H1 (cell line): ENCODE data around the gene LPXN. TPM values are rescaled to one million over a fixed set of nuclear protein-coding genes. Genes with fewer than 3 reads are reported as not detected.

ENCODE experiments used
- CTCF ChIA-PET: fragments of 300-600 bp; sonication (Branson Sonifier 250); formaldehyde crosslinking; loops from one replicate; lab custom pipeline; 2021; ENCODE audit not compliant: partially characterized antibody; lab: Charles Lee
- POLR2A ChIA-PET: fragments of 300-600 bp; sonication (Branson Sonifier 250); formaldehyde crosslinking; loops from one replicate; lab custom pipeline; 2021; ENCODE audit warnings: inconsistent platforms; ENCODE audit not compliant: partially characterized antibody; lab: Charles Lee
- DNase-seq, 2 experiments: peaks; one replicate each; pipeline versions ENCODE4 v3.0.0 to v3.0.0-alpha.2; 2010 to 2022; ENCODE audit warnings: low spot score in 2 of 2, low read depth in 1 of 2, mixed read lengths in 1 of 2
- FAIRE-seq: peaks from 2 replicates; lab custom pipeline; 2011; peaks lifted over from hg19 to GRCh38; lab: Jason Lieb, UNC
- H2AFZ ChIP-seq: 2 replicates; pipeline ENCODE4 v1.8.1; 2012; ENCODE audit warnings: low read length, inconsistent platforms
- H2AK5ac ChIP-seq: 2 replicates; pipeline ENCODE4 v1.6.1; 2013; ENCODE audit warnings: low read depth, low read length
- H2BK120ac ChIP-seq: replicated peaks from 2 replicates; pipeline ENCODE3; 2013; ENCODE audit warnings: low read depth, low read length, inconsistent platforms
- H2BK12ac ChIP-seq: 2 replicates; pipeline ENCODE4 v1.6.1; 2013; ENCODE audit warnings: low read depth, low read length
- H2BK15ac ChIP-seq: 2 replicates; pipeline ENCODE4 v1.6.1; 2013; ENCODE audit warnings: low read length
- H2BK20ac ChIP-seq: 2 replicates; pipeline ENCODE4 v1.6.1; 2013; ENCODE audit warnings: low read length
- H2BK5ac ChIP-seq: 2 replicates; pipeline ENCODE4 v1.6.1; 2013; ENCODE audit warnings: low read depth, low read length
- H3K14ac ChIP-seq: 2 replicates; pipeline ENCODE4 v1.6.1; 2013; ENCODE audit warnings: inconsistent platforms; ENCODE audit not compliant: insufficient read length
- H3K18ac ChIP-seq: 2 replicates; pipeline ENCODE4 v1.6.1; 2013; ENCODE audit warnings: low read length; ENCODE audit errors: extremely low read depth
- H3K23ac ChIP-seq: 2 replicates; pipeline ENCODE4 v1.6.1; 2013; ENCODE audit warnings: inconsistent platforms; ENCODE audit not compliant: insufficient read length
- H3K23me2 ChIP-seq: 2 replicates; pipeline ENCODE4 v1.6.1; 2013; ENCODE audit warnings: low read depth, low read length
- H3K27ac ChIP-seq: 2 replicates; pipeline ENCODE4 v1.6.1; 2011; ENCODE audit warnings: low read depth, low read length, inconsistent platforms
- H3K27me3 ChIP-seq, 4 experiments: replicated peaks in 1 of 4; 1 replicate in 1 of 4; 2 replicates in 3 of 4; pipeline versions ENCODE4 v1.6.1 to v1.8.1; 2011 to 2013; ENCODE audit warnings: low read length in 3 of 4, mild to moderate bottlenecking in 3 of 4, inconsistent platforms in 2 of 4, mixed read lengths in 2 of 4, moderate library complexity in 1 of 4; ENCODE audit not compliant: control insufficient read depth in 3 of 4, insufficient read depth in 3 of 4; ENCODE audit errors: extremely low read depth in 1 of 4
- H3K36me3 ChIP-seq, 4 experiments: 2 replicates each; pipeline versions ENCODE4 v1.6.1 to v1.8.1; 2011 to 2013; ENCODE audit warnings: mild to moderate bottlenecking in 4 of 4, low read length in 3 of 4, moderate library complexity in 2 of 4, control low read depth in 1 of 4, inconsistent platforms in 1 of 4; ENCODE audit not compliant: insufficient read depth in 4 of 4, control insufficient read depth in 2 of 4
- H3K4ac ChIP-seq: replicated peaks from 2 replicates; pipeline ENCODE3; 2013; ENCODE audit warnings: low read length, low read depth, mixed read lengths, inconsistent platforms; ENCODE audit not compliant: insufficient read length
- H3K4me1 ChIP-seq, 4 experiments: replicated peaks in 1 of 4; 1 replicate in 1 of 4; 2 replicates in 3 of 4; pipeline versions ENCODE4 v1.6.1 to v1.8.1; 2011 to 2013; ENCODE audit warnings: low read length in 3 of 4, inconsistent platforms in 2 of 4, mixed read lengths in 1 of 4; ENCODE audit not compliant: insufficient read depth in 4 of 4, control insufficient read depth in 3 of 4
- H3K4me2 ChIP-seq, 2 experiments: 2 replicates each; pipeline versions ENCODE4 v1.6.1 to v1.8.1; 2011 to 2013; ENCODE audit warnings: low read depth in 2 of 2, low read length in 2 of 2, control low read depth in 1 of 2, inconsistent platforms in 1 of 2, mild to moderate bottlenecking in 1 of 2; ENCODE audit not compliant: insufficient read depth in 1 of 2
- H3K4me3 ChIP-seq, 4 experiments: fragments of 200-600, 300-600 bp in 1 of 4; sonication (generic), shearing (Covaris generic), sonication (Bioruptor Twin) in 1 of 4; 2 replicates each; pipeline versions ENCODE4 v1.5.1 to v1.8.1; 2011 to 2016; ENCODE audit warnings: low read length in 4 of 4, low read depth in 3 of 4, control low read depth in 2 of 4, inconsistent platforms in 2 of 4, mild to moderate bottlenecking in 2 of 4, mixed read lengths in 1 of 4, moderate library complexity in 1 of 4; ENCODE audit not compliant: insufficient read depth in 2 of 4; ENCODE audit errors: extremely low read depth in 1 of 4
- H3K56ac ChIP-seq: replicated peaks from 2 replicates; pipeline ENCODE3; 2013; ENCODE audit warnings: low read depth, mild to moderate bottlenecking, mixed read lengths, low read length, inconsistent platforms; ENCODE audit not compliant: insufficient read length
- H3K79me1 ChIP-seq: 2 replicates; pipeline ENCODE4 v1.6.1; 2013; ENCODE audit warnings: low read depth, low read length, control low read depth
- H3K79me2 ChIP-seq, 2 experiments: 2 replicates each; pipeline versions ENCODE4 v1.6.1 to v1.8.1; 2012 to 2013; ENCODE audit warnings: low read length in 2 of 2, mild to moderate bottlenecking in 2 of 2, inconsistent platforms in 1 of 2; ENCODE audit not compliant: insufficient read depth in 2 of 2, control insufficient read depth in 1 of 2
- H3K9ac ChIP-seq, 4 experiments: replicated peaks in 1 of 4; 1 replicate in 1 of 4; 2 replicates in 3 of 4; pipeline versions ENCODE4 v1.6.1 to v1.8.1; 2011 to 2013; ENCODE audit warnings: low read depth in 3 of 4, low read length in 3 of 4, control low read depth in 2 of 4, mild to moderate bottlenecking in 2 of 4, moderate library complexity in 2 of 4, inconsistent platforms in 1 of 4; ENCODE audit errors: extremely low read depth in 1 of 4
- H3K9me3 ChIP-seq, 2 experiments: 2 replicates each; pipeline versions ENCODE4 v1.6.1 to v1.8.1; 2012 to 2013; ENCODE audit warnings: mild to moderate bottlenecking in 2 of 2, moderate library complexity in 2 of 2, control low read depth in 1 of 2, inconsistent platforms in 1 of 2, low read depth in 1 of 2, low read length in 1 of 2, mixed read lengths in 1 of 2; ENCODE audit not compliant: insufficient read depth in 2 of 2
- H4K20me1 ChIP-seq, 2 experiments: replicated peaks in 1 of 2; 2 replicates each; pipeline versions ENCODE3 to v1.8.1; 2011 to 2013; ENCODE audit warnings: inconsistent platforms in 2 of 2, low read length in 2 of 2, mild to moderate bottlenecking in 1 of 2; ENCODE audit not compliant: insufficient read depth in 2 of 2, control insufficient read depth in 1 of 2
- H4K5ac ChIP-seq: 2 replicates; pipeline ENCODE4 v1.6.1; 2013; ENCODE audit warnings: low read length, low read depth, mixed read lengths, inconsistent platforms; ENCODE audit not compliant: insufficient read length
- H4K8ac ChIP-seq: 2 replicates; pipeline ENCODE4 v1.8.0; 2013; ENCODE audit warnings: mild to moderate bottlenecking, moderate library complexity, low read length, inconsistent platforms; ENCODE audit not compliant: insufficient read depth; ENCODE audit errors: extremely low read depth
- H4K91ac ChIP-seq: replicated peaks from 2 replicates; pipeline ENCODE3; 2013; ENCODE audit warnings: low read length, mixed read lengths, inconsistent platforms; ENCODE audit not compliant: insufficient read length
- WGBS, 2 experiments: shearing (Covaris generic) in 1 of 2; methylation state at CpG; one replicate each; pipeline versions ENCODE4 v1.1.6 to v1.1.7; 2013 to 2015; ENCODE audit warnings: low lambda C conversion rate in 2 of 2, mixed read lengths in 2 of 2, inconsistent platforms in 1 of 2, low coverage in 1 of 2, missing lambda C conversion rate in 1 of 2; ENCODE audit not compliant: insufficient replicate concordance in 2 of 2, insufficient coverage in 1 of 2, insufficient read length in 1 of 2; ENCODE audit errors: extremely low coverage in 1 of 2, missing lambda C conversion rate in 1 of 2; 5-methylcytosine and 5-hydroxymethylcytosine counted together
- polyA plus RNA-seq, 7 experiments: library from polyadenylated mRNA; depleted of rRNA in 3 of 7; stranded (reverse) in 5 of 7; unstranded in 2 of 7; fragments of >200 nt in 5 of 7; fragments of 200-250 nt in 2 of 7; gene quantifications; 1 replicate in 5 of 7; 2 replicates in 1 of 7; 4 replicates in 1 of 7; pipeline versions ENCODE4 v1.2.1 to v1.2.3, GENCODE V29; 2011 to 2013; ENCODE audit warnings: missing spikeins in 2 of 7, mixed read lengths in 2 of 7
- total RNA-seq: library from RNA; stranded (reverse); fragmentation: NEBNext Ultra II Directional; extraction: Animal tissue kit (Norgen Biotek cat#: 25700); gene quantifications from 2 replicates; pipeline ENCODE4 v1.2.1, GENCODE V29; 2021

Gene LPXN
- total and polyA plus RNA-seq, 2 of the 8 experiments (the other 6 are each of a cell fraction or from before 2014, with no cell fraction given) = 1.4 to 2.7 TPM

GRCh38 chr11:58613228-58613627 lies 37.6 kb upstream of the LPXN start:
- Histone ChIP-seq H3K9me3 (no peaks in the 10 kb centered on the region), H3K14ac (no peak overlapping the region), H3K79me2 (peaks cover 0 to 10% of the 10 kb centered on the region in 2 experiments; a peak in 2 of 4 replicates), H3K27me3 (no peaks in the 10 kb centered on the region), H3K56ac (no peak overlapping the region), H4K91ac (no peak overlapping the region), H2AK5ac (no peak overlapping the region), H3K23ac (no peak overlapping the region), H2BK120ac (no peak overlapping the region), H3K4me3 (no peak overlapping the region), H4K8ac (no peak overlapping the region), H3K36me3 (peaks cover 29 to 84% (median 63%) of the 10 kb centered on the region in 4 experiments), H2BK12ac (no peak overlapping the region), H3K23me2 (no peaks in the 10 kb centered on the region), H3K27ac (no peak overlapping the region), H2AFZ (no peak overlapping the region), H3K18ac (no peak overlapping the region), H4K5ac (no peak overlapping the region), H3K9ac (no peak overlapping the region), H3K4me1 (no peaks in the 10 kb centered on the region), H3K4me2 (no peak overlapping the region), H2BK20ac (no peak overlapping the region), H4K20me1 (peaks cover 0 to 3% of the 10 kb centered on the region in 2 experiments), H2BK5ac (no peak overlapping the region), H3K79me1 (no peaks in the 10 kb centered on the region), H2BK15ac (no peak overlapping the region), H3K4ac (no peak overlapping the region)
- FAIRE-seq (no peak), DNase-seq (no peak)
- ChIA-PET CTCF (no interaction called here), POLR2A (interaction anchor here (1.2 kb wide), 1 partner anchor 11 kb away, joined by 3 read pairs; no protein-coding TSS in a partner anchor)
- WGBS, 2 experiments = 91% methylated on average over 2 of the region's 2 CpGs; no CpG with 5 or more reads in 1 of the 2 experiments
